Left cardiac atrium (tissue), 4 donors: ENCODE results near the gene APCDD1. TPM values are rescaled to one million over a fixed set of nuclear protein-coding genes. Genes with fewer than 3 reads are reported as not detected.
A peak's percentile ranks its signal among the peaks of the same experiment; 100 is the strongest.

ENCODE experiments used
- ATAC-seq, 2 donors: fragments of 200-7000 bp; cut with Tn5 transposase; one replicate each; pipeline ENCODE4 v1.9.1; 2020; ENCODE audit warnings: mild to moderate bottlenecking in 2 of 2, moderate library complexity in 2 of 2
- DNase-seq: peaks from one replicate; pipeline ENCODE4 v3.0.0-alpha.2; 2020
- intact Hi-C, 2 donors: fragments of 100-400 bp; cut with DNase I; formaldehyde crosslinking; loops; one replicate each; pipeline versions ENCODE4 v1.14.1 to v1.15.1; 2022 to 2023
- total RNA-seq, 2 donors: library from RNA; stranded (reverse); fragmentation: NEBNext Ultra II Directional; extraction: Animal tissue kit (Norgen Biotek cat#: 25700); gene quantifications; one replicate each; pipeline ENCODE4 v1.2.1, GENCODE V29; 2021
- donor health status: DM: no; HTN: yes; CAD: no.
- donor health status: DM: no; HTN: yes; CAD: no; lungs with severe emphysema.
- donor health status: DM: yes; HTN: yes; CAD: no.
- donor health status: Dilated cardiomyopathy.

The APCDD1 gene
- total RNA-seq, 2 donors from 2014 or later = 48.3 to 55.1 TPM

DNA sequence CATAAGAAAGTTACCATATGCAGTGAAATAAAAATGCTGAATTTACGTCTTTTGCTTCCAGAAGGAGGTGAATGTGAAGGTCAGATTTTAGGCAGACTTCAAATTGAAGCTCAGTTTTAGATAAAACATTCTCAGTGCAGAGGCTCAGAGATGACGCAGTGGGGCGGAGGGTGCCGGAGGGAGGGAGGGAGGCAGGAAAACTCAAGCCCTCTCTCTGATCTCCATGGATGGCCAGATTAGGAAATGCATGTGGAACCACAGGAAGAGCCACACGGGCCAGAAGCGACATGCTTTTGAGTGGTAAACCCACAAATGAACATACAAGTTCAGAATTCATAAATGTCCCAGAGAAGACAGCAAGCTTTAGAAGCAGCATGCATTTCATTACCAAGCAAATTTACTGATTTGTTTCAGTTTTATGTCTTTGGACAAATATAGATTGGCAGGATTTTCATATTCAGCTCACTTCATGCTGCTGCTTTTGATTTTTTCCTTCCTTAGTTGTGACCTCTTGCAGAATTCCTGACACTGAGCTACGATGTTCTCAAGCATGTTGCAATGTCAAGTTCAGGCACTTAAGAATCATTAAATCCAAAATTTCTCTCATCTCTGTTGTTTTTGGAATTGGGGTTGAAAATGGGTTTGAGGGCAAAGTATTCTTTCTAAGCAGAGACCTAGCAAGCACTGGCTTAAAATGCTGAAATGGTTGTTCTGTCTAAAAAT is 29.7 kb upstream of the APCDD1 start:
- ATAC-seq (peak; percentile 67 to 81), DNase-seq (no peak)
- intact Hi-C loops = no loop called here

DNA sequence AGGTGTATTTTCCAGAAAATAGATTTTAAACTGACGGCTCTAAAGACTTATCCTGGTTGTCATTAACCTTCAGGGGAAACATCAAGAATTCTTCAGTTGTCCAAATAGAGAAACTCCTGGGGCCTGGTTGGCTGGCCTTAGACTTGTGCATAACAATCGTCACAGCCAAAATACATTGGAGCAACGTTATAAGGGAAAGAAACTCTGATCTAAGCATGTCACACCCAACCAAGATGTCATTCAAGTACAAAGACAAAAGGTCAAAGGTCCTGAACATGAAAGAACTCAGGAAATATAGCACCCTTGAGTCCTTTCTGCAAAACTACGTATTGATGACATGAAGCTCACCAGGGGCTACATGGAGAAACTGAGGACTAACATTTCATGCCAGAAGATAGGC is 23.8 kb upstream of the APCDD1 start:
- intact Hi-C loops = no loop called here
- DNase-seq = no peak
- no peak for ATAC-seq

DNA sequence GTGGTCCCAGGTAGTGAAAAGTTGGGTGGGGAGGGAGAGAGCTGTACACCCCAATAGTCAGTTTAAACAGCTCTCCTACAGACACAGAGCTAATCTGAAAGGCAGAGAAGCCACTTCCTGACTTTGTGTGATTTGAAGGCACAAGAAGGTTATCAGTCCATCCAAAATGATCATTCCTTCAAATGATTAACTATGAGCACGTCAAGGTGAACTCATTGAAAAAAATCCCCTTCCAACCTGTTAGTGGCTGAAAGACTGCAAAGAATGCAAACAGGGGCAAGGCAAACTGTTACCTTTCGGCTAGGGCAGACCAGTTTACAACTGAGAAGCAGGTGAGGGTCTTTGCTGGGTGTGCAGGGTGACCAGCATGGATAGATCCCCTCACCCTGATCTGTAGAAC is 22.8 kb upstream of the APCDD1 start:
- intact Hi-C loops = no loop called here
- ATAC-seq (no peak), DNase-seq (no peak)

DNA sequence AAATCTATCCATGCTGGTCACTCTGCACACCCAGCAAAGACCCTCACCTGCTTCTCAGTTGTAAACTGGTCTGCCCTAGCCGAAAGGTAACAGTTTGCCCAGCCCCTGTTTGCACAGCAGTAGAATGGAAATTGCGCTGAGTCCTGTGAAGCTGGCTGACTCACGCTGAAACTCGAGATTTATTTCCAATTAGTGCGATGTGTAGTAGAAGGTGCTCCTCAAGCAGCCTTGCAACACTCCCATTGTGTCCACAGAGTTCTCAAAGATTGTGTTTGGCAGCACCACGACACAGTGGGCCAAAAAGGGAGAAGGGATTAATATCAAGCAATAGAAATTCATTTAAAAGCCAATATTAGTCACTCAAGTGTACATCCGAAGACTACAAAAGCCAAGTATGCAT is 21.7 kb upstream of the APCDD1 start:
- ATAC-seq (no peak), DNase-seq (no peak)
- intact Hi-C loops = no loop called here

DNA sequence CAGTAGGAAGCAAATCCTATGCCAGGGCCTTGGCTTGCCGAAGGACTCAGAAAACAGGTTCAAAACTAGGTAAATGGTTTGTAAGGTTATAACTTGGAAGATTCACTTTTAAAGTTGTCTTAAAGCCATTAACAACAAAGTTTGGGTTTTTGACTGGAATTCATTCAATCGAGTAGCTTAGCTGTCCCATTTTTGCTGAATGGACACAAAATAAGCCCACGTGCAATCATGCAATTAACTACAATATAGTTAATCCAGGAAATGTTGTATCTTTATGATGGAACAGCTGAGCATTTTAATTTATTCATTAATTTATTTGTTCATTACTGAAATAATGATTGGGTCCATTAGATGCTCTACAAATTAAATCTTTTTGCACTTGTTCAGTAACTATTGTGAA is 18.3 kb upstream of the APCDD1 start:
- DNase-seq (no peak), ATAC-seq (no peak)
- intact Hi-C loops = no loop called here

DNA sequence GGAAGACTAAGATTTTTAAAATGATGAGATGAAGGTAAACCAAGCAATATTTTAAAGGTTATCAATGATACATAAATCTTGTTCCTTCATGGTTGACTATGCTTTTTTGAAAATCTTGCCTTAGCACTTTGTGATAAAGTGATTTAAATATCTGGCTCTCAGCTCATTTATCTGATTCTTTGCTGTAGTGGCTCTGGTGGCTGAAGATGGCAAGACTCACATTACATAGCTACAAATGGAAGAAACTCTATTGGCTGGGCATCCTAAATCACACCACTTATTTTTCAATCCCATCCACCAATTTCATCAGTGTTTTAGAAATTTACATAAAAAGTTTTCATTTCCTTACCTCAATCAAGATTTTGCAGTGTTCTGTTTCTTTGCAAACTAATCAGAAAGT is 16.6 kb upstream of the APCDD1 start:
- ATAC-seq = no peak
- intact Hi-C loops = no loop called here

DNA sequence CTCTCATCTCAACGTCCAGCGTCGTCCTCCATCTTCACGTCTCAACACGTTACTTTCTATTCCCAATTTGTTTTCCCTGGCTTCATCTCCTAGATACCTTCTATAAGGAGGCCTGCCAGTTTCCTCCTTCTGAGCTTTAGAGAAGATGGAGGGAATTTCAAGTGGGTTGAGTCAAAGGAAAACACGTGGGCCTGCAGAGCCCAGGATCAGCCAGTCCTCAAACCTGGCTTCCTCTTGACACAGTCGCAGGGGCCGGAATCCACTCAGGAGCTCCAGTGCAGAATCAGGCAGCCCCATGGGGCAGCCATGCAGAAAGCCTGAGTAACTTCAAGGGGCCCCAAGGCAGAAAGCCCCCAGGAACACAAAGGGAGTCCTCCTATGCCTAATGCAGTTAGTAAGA is 14.5 kb upstream of the APCDD1 start:
- ATAC-seq (no peak), DNase-seq (no peak)
- intact Hi-C loops = no loop called here

More for the DNA sequence above, 16.6 kb upstream of the APCDD1 start:
- DNase-seq = no peak

DNA sequence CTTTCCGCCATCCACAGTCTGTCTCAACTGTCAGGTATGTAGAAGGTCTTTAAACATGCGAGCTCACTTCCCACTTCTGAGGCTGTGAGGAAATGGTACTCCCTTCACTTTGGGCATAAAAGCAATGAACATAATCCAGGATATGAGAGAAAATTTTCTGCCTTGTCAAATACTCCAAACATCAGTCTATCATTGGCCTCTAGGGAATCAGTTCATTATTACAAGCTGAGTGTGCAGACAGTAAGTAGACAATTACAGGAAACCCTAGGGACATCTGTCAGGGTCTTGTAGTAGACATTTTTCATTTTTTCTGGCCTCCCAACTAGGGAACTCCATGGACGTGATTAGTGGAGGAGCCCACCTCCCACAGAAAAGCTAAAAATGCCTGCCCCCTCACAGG is 13.6 kb upstream of the APCDD1 start:
- no peak for DNase-seq
- intact Hi-C loops = no loop called here
- no peak for ATAC-seq

DNA sequence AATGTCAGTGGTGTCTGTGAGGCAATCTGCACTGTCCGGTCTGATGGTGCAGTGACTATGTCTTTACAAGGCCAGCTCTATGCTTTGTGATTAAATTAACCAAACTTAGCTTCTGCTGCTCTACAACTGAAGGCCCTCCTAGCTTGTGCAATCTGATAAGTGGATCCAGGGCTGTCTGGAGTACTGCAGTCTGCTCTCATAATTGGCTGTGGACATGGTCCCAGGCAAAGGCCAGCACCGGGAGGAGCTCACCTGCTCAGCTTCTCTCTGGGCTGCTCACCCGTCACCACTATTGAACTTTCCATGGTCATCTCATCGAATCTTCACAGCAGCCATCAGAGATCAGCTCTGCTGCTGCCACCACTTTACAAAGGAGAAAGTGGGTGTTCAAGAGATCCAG is 13.0 kb upstream of the APCDD1 start:
- no peak for DNase-seq
- intact Hi-C loops = no loop called here

DNA sequence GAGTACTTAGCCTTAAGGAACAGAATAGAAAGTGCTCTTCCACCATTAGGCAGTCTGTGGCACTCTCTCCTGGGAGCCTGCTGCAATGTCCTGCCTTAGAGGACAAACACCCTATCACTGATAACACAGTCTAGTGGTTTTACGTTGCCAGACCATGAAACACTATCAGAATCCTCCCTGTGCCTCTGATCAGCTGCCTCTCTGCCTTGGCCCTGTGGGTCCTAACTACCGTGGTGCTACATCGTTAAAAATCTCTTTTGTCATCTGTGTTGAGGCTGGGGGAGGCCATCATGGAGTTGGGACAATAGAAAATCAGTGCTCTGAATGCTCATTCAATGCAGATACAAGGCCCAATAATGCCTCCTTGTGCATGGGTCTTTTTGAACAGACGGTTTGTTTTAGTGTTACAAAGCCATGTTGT is 11.9 kb upstream of the APCDD1 start:
- ATAC-seq = peak; percentile 60 to 73
- intact Hi-C loops = no loop called here
- DNase-seq = no peak

More for the DNA sequence above, 13.0 kb upstream of the APCDD1 start:
- no peak for ATAC-seq

DNA sequence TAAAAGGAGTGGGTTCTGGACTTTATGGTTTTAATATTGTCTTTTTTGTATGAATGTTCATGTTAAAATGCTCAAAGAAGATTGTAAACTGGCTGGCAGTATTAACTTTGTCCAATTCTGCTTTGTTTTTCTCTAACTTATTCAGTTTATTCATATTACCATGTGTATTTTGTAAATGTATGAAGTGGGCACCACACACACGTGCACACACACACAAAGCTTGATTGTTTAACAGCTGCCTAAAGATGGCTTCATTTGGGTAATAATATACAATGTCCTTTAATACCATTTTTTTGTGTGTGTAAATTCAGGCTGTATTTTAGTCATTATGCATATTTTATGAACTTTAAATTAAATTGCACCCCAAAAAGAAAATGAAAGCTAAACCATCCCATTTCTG is 11.4 kb upstream of the APCDD1 start:
- DNase-seq = no peak
- intact Hi-C loops = no loop called here
- ATAC-seq = no peak

DNA sequence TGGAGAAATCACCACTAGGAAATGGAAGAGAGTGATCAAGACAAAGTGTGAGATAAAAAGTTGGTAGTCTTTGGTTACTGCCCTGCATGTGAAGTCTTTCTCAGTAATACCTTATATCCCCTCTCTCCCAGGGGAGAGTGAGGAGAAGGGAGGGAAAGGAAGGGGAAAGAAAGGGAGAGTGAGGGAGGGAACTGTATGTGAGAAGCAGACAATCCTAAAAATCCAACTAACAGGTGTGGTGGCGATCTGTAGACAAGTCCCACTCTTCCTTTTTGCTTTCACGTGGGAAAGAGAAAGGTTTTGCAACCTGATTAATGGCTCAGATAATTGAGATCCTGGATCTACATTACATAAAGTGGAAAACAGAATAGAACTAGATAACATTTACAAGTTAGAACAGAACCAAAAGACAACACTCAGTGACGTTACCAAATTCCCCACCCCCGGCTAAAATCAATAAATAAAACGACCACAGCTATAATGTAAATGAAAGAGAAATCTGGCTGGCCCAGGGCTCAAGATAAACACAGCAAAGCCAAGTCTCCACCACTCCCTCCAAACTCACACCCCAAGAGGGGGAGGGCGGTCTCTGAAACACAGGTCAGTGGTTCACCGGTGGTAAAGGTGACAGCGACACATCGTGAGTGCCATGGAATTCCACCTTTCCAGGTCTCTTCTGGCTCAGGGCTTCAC is 10.0 kb upstream of the APCDD1 start:
- no peak for ATAC-seq
- DNase-seq = no peak
- intact Hi-C loops = no loop called here

DNA sequence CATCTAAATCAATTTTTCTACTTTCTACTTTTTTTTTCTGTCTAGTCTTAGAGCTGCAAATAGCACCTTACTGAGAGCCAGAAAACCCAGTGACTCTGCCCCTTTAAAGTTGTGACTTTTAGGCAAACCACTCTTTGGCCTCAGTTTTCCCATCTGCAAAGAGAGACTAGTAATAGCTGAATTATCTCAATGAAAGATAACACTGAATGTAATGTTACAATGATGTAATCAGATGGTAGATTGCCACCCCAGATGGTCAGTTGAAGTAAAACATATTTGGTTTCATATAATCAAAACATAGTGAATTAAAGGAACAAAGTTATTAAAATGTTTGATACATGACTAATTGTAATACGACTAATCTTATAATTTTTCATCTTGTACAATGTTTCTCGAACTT is 5.0 kb upstream of the APCDD1 start:
- ATAC-seq = no peak
- no peak for DNase-seq
- intact Hi-C loops = no loop called here

DNA sequence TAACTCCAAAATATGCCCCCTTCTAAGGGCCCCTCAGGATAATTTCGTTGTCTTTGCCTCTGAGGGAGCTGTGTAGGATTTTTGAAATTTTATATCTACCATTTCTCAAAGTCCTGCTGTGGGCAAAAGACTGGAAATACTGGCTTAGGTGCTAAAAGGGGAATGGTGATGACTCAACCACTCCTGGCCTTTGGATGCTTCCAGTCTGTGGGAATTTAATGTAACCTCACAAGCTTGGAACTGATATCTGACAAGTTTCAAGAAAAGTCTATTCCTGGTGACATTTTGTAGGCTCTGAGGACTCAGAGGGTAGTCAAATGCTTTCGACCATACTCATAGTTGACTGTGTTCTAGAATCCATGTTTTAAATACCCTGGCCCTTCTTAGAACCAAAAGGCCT is 3.4 kb upstream of the APCDD1 start:
- ATAC-seq (no peak), DNase-seq (no peak)
- intact Hi-C loops = no loop called here

DNA sequence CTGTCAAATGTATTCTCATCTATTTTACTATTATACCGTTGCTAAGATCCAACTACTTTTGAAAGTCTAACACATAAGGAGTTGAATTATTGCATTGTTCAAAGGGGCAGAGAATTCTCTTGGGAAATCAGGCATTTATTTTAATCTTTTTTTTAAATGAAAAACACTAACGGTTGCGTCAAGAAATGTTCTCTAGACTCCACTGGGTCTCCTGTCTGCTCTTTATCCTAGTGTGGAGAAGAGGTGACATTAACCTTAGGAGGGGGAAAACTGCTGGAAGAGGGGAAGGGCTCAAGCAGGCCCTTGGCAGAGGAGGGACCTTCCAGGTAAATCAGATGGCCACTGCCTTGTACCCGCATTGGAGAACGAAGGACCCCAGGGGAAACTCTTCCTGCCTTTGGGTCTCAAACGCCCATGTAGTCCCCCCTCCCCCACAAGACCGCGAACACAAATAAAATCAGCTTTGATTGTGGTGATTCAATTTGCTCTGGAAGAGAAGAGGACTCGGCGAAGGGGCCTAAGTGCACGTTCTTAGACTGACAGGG is 1.1 kb upstream of the APCDD1 start:
- intact Hi-C loops = no loop called here
- no peak for DNase-seq

DNA sequence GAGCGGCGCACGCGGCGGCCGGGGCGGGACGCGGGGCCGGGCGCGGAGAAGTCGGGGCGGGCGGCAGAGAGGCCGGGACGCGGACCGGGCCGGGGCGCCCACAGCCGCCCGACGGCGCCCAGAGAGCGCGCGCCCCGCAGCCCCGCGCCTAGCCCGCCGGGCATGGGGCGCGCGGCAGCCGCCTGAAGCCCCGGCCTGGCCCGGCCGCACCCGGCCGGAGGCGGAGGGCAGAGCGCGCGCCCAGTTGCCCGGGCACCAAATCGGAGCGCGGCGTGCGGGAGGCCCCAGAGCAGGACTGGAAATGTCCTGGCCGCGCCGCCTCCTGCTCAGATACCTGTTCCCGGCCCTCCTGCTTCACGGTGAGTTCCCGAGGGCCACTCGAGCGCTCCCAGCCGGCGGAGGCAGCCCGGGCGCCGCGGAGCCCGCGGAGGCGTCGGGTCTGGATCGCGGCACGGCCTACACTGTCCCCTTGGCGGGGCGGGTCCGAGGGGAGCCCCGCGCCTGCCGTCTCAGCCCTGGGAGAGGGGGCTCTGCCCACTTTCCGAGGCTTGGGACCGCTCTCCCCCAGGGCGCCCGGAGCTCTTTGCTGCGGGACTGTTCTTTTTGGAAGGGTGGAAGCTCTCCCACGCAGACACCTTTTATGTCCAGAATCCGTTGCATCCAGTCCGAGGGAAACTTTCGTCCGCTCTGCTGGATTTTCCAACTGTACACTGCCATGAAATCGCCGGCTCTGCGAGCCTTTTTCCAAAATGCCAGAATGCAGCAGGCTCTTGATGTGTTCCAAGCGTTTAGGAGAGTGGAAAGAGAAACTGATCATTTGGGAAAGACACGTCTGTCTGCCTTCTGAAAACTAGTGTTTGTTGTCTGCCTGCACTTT is 484 bp downstream of the APCDD1 start:
- ATAC-seq (peak; percentile 21 to 26), DNase-seq (no peak)
- intact Hi-C loops = no loop called here

More for the DNA sequence above, 1.1 kb upstream of the APCDD1 start:
- ATAC-seq = peak in 1 of 2 donors; percentile 6

DNA sequence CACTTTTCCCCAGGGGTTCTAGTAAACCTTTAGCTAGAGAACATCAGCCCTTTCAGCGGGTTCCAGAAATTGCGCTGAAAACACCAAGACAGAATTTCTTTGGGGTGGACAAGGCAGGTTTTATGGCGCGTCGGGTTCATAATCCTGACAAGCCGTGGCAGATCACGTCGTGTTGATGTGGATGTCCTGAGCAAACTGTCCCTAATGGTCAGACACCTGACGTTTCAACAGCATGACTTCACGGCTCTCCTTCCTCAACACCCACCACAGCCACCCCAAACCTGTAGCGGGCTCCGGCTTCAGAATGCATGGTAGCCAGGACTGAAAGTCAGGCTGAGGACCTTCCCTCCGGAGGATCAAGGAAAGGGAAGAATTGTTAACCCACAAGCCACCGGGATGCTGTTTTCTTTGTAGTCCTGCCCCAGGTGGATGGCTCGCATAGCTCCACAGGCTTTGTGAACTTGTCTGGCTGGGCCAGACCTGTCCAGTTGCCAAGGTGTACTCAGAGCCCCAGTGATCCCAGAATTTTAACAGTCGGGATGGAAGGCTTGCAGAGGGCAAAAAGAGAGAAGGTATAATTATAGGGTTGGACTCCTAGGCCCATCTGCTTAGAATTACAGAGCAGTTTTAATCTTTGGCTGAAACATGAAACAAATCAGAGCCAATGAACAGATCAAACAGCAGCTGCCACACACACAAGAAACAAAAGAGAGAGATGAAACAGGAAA is 1.5 kb downstream of the APCDD1 start:
- no peak for ATAC-seq
- DNase-seq = no peak
- intact Hi-C loops = no loop called here

DNA sequence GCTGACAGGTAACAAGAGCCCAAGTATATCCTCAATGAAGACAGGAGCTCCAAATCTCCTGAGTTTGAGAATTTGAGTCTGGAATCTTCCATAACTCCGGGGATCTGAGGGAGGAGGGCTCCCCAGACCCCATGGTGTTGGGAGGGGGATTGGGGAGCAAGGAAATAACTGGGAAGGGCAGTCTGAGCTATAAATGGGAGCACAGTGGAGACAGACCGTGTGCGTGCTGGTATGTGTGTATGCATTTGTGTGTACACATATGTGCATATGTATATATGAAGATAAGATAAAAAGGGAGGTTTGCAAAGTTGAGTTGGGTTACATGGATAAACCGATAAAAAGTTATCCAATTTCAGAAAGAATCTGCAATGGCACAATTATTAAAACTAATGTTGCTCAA is 2.3 kb downstream of the APCDD1 start:
- DNase-seq = no peak
- ATAC-seq = no peak
- intact Hi-C loops = no loop called here

DNA sequence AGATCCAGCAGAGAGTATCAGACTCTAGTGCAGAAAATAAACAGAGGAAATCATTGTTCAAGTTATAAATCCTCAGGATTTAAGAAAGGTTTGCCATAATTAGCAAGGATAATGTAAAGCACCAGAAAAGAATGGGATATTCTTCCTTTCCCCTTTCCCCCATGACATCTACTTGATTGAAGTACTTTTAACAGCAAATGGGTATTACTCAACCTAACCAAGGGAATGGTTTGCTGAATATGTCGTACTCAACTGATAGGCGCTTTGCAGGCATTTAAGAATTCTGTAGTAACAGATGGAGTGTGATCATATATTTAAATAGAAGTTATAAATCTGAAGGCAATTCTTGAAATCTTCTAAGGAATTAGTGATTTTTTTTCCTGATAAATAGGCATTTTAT is 2.7 kb downstream of the APCDD1 start:
- ATAC-seq (no peak), DNase-seq (no peak)
- intact Hi-C loops = no loop called here
